ENCODE measurements around the gene SLCO4A1.

The SLCO4A1 gene

DNA sequence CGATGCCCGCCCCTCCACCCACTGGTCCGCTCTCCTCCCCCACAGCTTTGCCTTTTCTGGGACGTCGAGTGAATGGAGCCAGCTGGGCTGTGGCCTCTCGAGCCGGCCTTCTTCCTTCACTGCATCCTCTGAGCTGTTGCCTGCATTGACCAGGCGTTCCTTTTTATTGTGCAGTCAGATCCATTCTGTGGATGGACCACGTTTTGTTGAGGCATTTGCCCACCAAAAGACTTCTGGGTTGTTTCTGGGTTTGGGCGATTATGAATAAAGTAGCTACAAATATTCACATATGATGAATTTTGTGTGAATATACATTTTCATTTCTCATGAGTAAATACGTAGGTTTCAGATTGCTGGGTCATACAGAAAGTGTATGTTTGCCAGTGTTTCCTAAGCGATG, 76.2 kb downstream of the SLCO4A1 start:
- no peak for DNase-seq

DNA sequence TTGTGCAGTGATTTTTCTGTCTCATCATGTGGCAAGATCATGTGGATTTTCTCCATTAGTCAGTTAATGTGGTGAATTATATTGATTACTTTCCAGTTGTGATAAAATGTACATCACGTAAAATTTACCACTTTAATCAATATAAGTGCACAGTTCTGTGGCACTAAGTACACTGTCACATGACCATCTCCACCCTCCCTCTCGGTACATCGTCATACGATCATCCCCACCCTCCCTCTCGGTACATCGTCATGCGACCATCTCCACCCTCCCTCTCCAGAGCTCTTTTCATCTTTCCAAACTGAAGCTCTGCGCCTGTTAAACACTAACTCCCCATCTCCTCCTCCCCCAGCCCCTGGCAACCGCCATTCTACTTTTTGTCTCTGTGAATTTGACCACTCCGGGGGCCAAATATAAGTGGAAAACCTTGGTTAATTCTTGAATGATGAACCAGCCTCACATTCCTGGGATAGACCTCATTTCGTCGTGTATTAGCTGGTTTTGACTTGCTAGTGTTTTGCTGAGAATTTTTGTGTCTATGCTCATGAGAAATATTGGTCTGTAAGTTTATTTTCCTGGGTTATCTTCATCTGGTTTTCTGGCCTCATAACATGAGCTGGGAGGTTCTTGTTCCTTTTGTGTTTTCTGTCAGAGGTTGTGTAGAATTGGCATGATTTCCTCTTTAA, 77.1 kb downstream of the SLCO4A1 start:
- DNase-seq, result no peak
